GM23338 (cell line): ENCODE data around the gene ADCY7. TPM values are rescaled to one million over a fixed set of nuclear protein-coding genes. Genes with fewer than 3 reads are reported as not detected.
A peak's percentile ranks its signal among the peaks of the same experiment; 100 is the strongest.

Source experiments
- ATAC-seq: fragments of 200-7000 bp; cut with Tn5 transposase; 3 replicates; pipeline ENCODE4 v1.9.1; 2020
- DNase-seq: peaks from one replicate; pipeline ENCODE4 v3.0.0-alpha.2; 2015; ENCODE audit warnings: low spot score
- H2AFZ ChIP-seq: fragments of 200-600 bp; sonication (generic); 2 replicates; pipeline ENCODE4 v1.8.0; 2016; ENCODE audit warnings: antibody characterized with exemption, mild to moderate bottlenecking, moderate library complexity
- H3F3A ChIP-seq: fragments of 200-600 bp; sonication (generic); replicated peaks from 2 replicates; pipeline ENCODE4 v1.8.0; 2017; ENCODE audit warnings: antibody characterized with exemption, mixed run types, low read depth
- H3K27ac ChIP-seq: fragments of 200-600 bp; sonication (generic); 2 replicates; pipeline ENCODE4 v1.6.1; 2016; ENCODE audit warnings: low read depth
- H3K27me3 ChIP-seq: fragments of 200-600 bp; sonication (generic); 2 replicates; pipeline ENCODE4 v1.8.0; 2016; ENCODE audit warnings: mild to moderate bottlenecking, mixed run types, moderate library complexity; ENCODE audit not compliant: insufficient read depth
- H3K36me3 ChIP-seq: fragments of 200-600 bp; sonication (generic); 2 replicates; pipeline ENCODE4 v1.8.0; 2016; ENCODE audit warnings: mild to moderate bottlenecking; ENCODE audit not compliant: insufficient read depth
- H3K4me1 ChIP-seq: fragments of 200-600 bp; sonication (generic); 2 replicates; pipeline ENCODE4 v1.8.0; 2016; ENCODE audit warnings: mild to moderate bottlenecking, moderate library complexity; ENCODE audit not compliant: insufficient read depth
- H3K4me2 ChIP-seq: fragments of 200-600 bp; sonication (generic); 2 replicates; pipeline ENCODE4 v1.7.1; 2017; ENCODE audit warnings: mixed run types
- H3K4me3 ChIP-seq: fragments of 200-600 bp; sonication (generic); 2 replicates; pipeline ENCODE4 v1.6.1; 2016; ENCODE audit warnings: mixed run types
- H3K79me2 ChIP-seq: fragments of 200-600 bp; sonication (generic); replicated peaks from 2 replicates; pipeline ENCODE4 v1.8.0; 2017; ENCODE audit warnings: mild to moderate bottlenecking; ENCODE audit not compliant: insufficient read depth
- H3K9me2 ChIP-seq: fragments of 200-600 bp; sonication (generic); 2 replicates; pipeline ENCODE4 v1.8.0; 2017; ENCODE audit not compliant: insufficient read depth
- H4K20me1 ChIP-seq: fragments of 200-600 bp; sonication (generic); replicated peaks from 2 replicates; pipeline ENCODE4 v1.8.0; 2017; ENCODE audit warnings: mild to moderate bottlenecking; ENCODE audit not compliant: insufficient read depth
- H3K27ac Mint-ChIP-seq: 2 replicates; pipeline ENCODE4 v1.8.0; 2020; ENCODE audit warnings: inconsistent platforms, mild to moderate bottlenecking, moderate library complexity, mixed read lengths
- H3K27me3 Mint-ChIP-seq: 3 replicates; pipeline ENCODE4 v1.8.0; 2022; ENCODE audit warnings: low read depth, mild to moderate bottlenecking, moderate library complexity, mixed read lengths, inconsistent platforms; ENCODE audit not compliant: insufficient read depth, poor library complexity
- H3K36me3 Mint-ChIP-seq: 3 replicates; pipeline ENCODE4 v1.8.0; 2021; ENCODE audit warnings: low read depth, mild to moderate bottlenecking, inconsistent platforms, moderate library complexity, mixed read lengths
- H3K4me1 Mint-ChIP-seq: 3 replicates; pipeline ENCODE4 v1.8.0; 2020; ENCODE audit warnings: mild to moderate bottlenecking, inconsistent platforms, mixed read lengths
- H3K4me3 Mint-ChIP-seq: 3 replicates; pipeline ENCODE4 v1.8.0; 2021; ENCODE audit warnings: moderate library complexity, mild to moderate bottlenecking, inconsistent platforms, mixed read lengths
- H3K9me3 Mint-ChIP-seq: 3 replicates; pipeline ENCODE4 v1.8.0; 2020; ENCODE audit warnings: moderate library complexity, mild to moderate bottlenecking, inconsistent platforms, mixed read lengths
- CREB1 ChIP-seq: fragments of 250-450 bp; sonication (Bioruptor Pico); IDR thresholded peaks from 2 replicates; pipeline ENCODE4 v1.5.0; 2020; ENCODE audit warnings: low read depth, mild to moderate bottlenecking, moderate library complexity
- EZH2 ChIP-seq: fragments of 200-600 bp; sonication (generic); IDR thresholded peaks from one replicate; pipeline ENCODE4 v1.8.0; 2017; ENCODE audit warnings: antibody characterized with exemption, mild to moderate bottlenecking, low read depth; ENCODE audit not compliant: unreplicated experiment
- EZH2phosphoT487 ChIP-seq: fragments of 200-600 bp; sonication (generic); IDR thresholded peaks from one replicate; pipeline ENCODE4 v1.8.1; 2018; ENCODE audit warnings: antibody characterized with exemption; ENCODE audit not compliant: unreplicated experiment
- JUNB ChIP-seq: IDR thresholded peaks from one replicate; pipeline ENCODE4 v1.6.1; 2016; ENCODE audit warnings: antibody characterized with exemption; ENCODE audit not compliant: unreplicated experiment
- NANOG ChIP-seq: IDR thresholded peaks from 2 replicates; pipeline ENCODE4 v1.6.1; 2016; ENCODE audit warnings: antibody characterized with exemption, borderline replicate concordance
- POLR2AphosphoS5 ChIP-seq: IDR thresholded peaks from 2 replicates; pipeline ENCODE4 v1.6.1; 2016; ENCODE audit warnings: antibody characterized with exemption, low read depth
- STAT1 ChIP-seq: IDR thresholded peaks from one replicate; pipeline ENCODE4 v1.6.1; 2016; ENCODE audit warnings: antibody characterized with exemption; ENCODE audit not compliant: unreplicated experiment
- ZNF114 ChIP-seq: fragments of 250-450 bp; sonication (Bioruptor Pico); IDR thresholded peaks from 2 replicates; pipeline ENCODE4 v1.5.0; 2020; ENCODE audit warnings: mild to moderate bottlenecking, moderate library complexity
- ZNF331 ChIP-seq: fragments of 250-450 bp; sonication (Bioruptor Pico); IDR thresholded peaks from 2 replicates; pipeline ENCODE4 v1.5.0; 2020; ENCODE audit warnings: low read depth, mild to moderate bottlenecking, moderate library complexity
- polyA plus RNA-seq: library from polyadenylated mRNA; unstranded; fragments of >200 nt; fragmentation: Nextera tagmentation; extraction: Ambion mirVana; gene quantifications from 2 replicates; pipeline ENCODE4 v1.2.1, GENCODE V29; 2016
- total RNA-seq: library from RNA; depleted of rRNA; stranded (reverse); fragments of >200 nt; shearing (Covaris generic); gene quantifications from 2 replicates; pipeline ENCODE4 v1.2.3, GENCODE V29; 2014
- TF ChIP-seq, protein P1 (sequence below): IDR thresholded peaks from 2 replicates; pipeline ENCODE4 v1.6.1; 2016; ENCODE audit warnings: antibody characterized with exemption
- TF ChIP-seq, protein P2 (sequence below): IDR thresholded peaks from one replicate; pipeline ENCODE4 v1.6.1; 2018; ENCODE audit warnings: antibody characterized with exemption; ENCODE audit not compliant: unreplicated experiment
- TF ChIP-seq, protein P3 (sequence below): fragments of 250-450 bp; sonication (Bioruptor Pico); IDR thresholded peaks from 2 replicates; pipeline ENCODE4 v1.5.0; 2020; ENCODE audit warnings: mild to moderate bottlenecking, moderate library complexity
- TF ChIP-seq, protein P4 (sequence below), 2 experiments: fragments of 200-600 bp in 1 of 2; sonication (generic) in 1 of 2; conservative IDR thresholded peaks; 2 replicates each; pipeline versions ENCODE4 v1.5.1 to v1.6.1; 2016 to 2017; ENCODE audit warnings: antibody characterized with exemption in 2 of 2, low read depth in 2 of 2, mild to moderate bottlenecking in 2 of 2, moderate library complexity in 1 of 2

The ADCY7 gene
- total and polyA plus RNA-seq, 2 experiments from 2014 or later = 2.4 to 10.5 TPM

DNA sequence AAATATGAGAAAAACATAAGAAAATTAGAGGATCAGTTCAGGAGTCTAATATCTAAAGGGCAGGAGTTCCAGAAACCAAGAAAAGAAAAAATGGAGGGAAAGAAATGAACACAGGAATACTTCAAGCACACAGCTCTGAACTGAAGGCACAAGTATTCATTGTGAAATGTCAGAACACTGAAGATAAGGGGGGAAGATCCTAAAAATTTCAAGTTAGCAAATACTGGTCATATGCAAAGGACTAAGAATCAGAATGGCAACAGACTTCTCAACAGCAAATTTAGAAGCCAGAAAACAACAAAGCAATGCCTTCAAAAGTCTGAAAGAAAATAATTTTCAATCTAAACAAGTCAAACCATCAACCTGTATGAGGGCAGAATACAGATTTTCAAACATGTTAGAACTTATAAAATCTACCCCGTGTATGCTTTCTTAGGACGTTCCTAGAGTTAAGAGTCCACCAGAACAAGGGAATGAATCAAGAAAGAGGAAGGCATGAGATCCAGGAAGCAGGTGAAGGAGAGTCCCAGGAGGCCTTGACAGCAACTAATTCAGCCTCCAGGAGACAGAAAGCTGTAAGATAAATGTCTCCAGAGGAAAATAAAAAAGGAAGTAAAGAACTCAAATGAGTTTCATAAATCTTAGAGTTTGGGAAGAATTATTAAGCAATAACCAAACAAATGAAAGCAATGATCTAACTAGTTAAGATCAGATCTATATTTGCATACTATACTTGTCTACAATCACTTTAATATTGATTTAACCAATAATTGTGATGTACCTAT is 99.6 kb downstream of the ADCY7 start:
- Histone ChIP-seq H3F3A (no peaks in the 10 kb centered on the region), H3K27ac (no peak overlapping the region), H4K20me1 (peaks cover 31% of the 10 kb centered on the region), H3K27me3 (no peaks in the 10 kb centered on the region), H3K4me1 (peaks cover 21% of the 10 kb centered on the region), H3K79me2 (peaks cover 74% of the 10 kb centered on the region), H3K4me3 (no peak overlapping the region), H3K4me2 (no peak overlapping the region), H3K9me2 (no peaks in the 10 kb centered on the region), H3K36me3 (peaks cover 23% of the 10 kb centered on the region; the same call in 1 of the 2 replicates), H2AFZ (no peak overlapping the region)
- Mint-ChIP-seq H3K4me1 (peaks cover 10% of the 10 kb centered on the region), H3K9me3 (no peaks in the 10 kb centered on the region), H3K27ac (no peak overlapping the region), H3K36me3 (peaks cover 51% of the 10 kb centered on the region), H3K4me3 (peak overlapping the region; percentile 16; the same call in 2 of the 3 replicates), H3K27me3 (peaks cover 6% of the 10 kb centered on the region)
- TF ChIP-seq POLR2AphosphoS5 (no peak), EZH2 (no peak), STAT1 (no peak), EZH2phosphoT487 (no peak), ZNF331 (CRISPR knock-in tag) (no peak), NANOG (no peak), ZNF114 (CRISPR knock-in tag) (no peak), CREB1 (CRISPR knock-in tag) (no peak), JUNB (no peak)
- TF ChIP-seq, protein P1, sequence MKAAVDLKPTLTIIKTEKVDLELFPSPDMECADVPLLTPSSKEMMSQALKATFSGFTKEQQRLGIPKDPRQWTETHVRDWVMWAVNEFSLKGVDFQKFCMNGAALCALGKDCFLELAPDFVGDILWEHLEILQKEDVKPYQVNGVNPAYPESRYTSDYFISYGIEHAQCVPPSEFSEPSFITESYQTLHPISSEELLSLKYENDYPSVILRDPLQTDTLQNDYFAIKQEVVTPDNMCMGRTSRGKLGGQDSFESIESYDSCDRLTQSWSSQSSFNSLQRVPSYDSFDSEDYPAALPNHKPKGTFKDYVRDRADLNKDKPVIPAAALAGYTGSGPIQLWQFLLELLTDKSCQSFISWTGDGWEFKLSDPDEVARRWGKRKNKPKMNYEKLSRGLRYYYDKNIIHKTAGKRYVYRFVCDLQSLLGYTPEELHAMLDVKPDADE = no peak
- TF ChIP-seq, protein P2, sequence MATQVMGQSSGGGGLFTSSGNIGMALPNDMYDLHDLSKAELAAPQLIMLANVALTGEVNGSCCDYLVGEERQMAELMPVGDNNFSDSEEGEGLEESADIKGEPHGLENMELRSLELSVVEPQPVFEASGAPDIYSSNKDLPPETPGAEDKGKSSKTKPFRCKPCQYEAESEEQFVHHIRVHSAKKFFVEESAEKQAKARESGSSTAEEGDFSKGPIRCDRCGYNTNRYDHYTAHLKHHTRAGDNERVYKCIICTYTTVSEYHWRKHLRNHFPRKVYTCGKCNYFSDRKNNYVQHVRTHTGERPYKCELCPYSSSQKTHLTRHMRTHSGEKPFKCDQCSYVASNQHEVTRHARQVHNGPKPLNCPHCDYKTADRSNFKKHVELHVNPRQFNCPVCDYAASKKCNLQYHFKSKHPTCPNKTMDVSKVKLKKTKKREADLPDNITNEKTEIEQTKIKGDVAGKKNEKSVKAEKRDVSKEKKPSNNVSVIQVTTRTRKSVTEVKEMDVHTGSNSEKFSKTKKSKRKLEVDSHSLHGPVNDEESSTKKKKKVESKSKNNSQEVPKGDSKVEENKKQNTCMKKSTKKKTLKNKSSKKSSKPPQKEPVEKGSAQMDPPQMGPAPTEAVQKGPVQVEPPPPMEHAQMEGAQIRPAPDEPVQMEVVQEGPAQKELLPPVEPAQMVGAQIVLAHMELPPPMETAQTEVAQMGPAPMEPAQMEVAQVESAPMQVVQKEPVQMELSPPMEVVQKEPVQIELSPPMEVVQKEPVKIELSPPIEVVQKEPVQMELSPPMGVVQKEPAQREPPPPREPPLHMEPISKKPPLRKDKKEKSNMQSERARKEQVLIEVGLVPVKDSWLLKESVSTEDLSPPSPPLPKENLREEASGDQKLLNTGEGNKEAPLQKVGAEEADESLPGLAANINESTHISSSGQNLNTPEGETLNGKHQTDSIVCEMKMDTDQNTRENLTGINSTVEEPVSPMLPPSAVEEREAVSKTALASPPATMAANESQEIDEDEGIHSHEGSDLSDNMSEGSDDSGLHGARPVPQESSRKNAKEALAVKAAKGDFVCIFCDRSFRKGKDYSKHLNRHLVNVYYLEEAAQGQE = no peak
- TF ChIP-seq, protein P3, sequence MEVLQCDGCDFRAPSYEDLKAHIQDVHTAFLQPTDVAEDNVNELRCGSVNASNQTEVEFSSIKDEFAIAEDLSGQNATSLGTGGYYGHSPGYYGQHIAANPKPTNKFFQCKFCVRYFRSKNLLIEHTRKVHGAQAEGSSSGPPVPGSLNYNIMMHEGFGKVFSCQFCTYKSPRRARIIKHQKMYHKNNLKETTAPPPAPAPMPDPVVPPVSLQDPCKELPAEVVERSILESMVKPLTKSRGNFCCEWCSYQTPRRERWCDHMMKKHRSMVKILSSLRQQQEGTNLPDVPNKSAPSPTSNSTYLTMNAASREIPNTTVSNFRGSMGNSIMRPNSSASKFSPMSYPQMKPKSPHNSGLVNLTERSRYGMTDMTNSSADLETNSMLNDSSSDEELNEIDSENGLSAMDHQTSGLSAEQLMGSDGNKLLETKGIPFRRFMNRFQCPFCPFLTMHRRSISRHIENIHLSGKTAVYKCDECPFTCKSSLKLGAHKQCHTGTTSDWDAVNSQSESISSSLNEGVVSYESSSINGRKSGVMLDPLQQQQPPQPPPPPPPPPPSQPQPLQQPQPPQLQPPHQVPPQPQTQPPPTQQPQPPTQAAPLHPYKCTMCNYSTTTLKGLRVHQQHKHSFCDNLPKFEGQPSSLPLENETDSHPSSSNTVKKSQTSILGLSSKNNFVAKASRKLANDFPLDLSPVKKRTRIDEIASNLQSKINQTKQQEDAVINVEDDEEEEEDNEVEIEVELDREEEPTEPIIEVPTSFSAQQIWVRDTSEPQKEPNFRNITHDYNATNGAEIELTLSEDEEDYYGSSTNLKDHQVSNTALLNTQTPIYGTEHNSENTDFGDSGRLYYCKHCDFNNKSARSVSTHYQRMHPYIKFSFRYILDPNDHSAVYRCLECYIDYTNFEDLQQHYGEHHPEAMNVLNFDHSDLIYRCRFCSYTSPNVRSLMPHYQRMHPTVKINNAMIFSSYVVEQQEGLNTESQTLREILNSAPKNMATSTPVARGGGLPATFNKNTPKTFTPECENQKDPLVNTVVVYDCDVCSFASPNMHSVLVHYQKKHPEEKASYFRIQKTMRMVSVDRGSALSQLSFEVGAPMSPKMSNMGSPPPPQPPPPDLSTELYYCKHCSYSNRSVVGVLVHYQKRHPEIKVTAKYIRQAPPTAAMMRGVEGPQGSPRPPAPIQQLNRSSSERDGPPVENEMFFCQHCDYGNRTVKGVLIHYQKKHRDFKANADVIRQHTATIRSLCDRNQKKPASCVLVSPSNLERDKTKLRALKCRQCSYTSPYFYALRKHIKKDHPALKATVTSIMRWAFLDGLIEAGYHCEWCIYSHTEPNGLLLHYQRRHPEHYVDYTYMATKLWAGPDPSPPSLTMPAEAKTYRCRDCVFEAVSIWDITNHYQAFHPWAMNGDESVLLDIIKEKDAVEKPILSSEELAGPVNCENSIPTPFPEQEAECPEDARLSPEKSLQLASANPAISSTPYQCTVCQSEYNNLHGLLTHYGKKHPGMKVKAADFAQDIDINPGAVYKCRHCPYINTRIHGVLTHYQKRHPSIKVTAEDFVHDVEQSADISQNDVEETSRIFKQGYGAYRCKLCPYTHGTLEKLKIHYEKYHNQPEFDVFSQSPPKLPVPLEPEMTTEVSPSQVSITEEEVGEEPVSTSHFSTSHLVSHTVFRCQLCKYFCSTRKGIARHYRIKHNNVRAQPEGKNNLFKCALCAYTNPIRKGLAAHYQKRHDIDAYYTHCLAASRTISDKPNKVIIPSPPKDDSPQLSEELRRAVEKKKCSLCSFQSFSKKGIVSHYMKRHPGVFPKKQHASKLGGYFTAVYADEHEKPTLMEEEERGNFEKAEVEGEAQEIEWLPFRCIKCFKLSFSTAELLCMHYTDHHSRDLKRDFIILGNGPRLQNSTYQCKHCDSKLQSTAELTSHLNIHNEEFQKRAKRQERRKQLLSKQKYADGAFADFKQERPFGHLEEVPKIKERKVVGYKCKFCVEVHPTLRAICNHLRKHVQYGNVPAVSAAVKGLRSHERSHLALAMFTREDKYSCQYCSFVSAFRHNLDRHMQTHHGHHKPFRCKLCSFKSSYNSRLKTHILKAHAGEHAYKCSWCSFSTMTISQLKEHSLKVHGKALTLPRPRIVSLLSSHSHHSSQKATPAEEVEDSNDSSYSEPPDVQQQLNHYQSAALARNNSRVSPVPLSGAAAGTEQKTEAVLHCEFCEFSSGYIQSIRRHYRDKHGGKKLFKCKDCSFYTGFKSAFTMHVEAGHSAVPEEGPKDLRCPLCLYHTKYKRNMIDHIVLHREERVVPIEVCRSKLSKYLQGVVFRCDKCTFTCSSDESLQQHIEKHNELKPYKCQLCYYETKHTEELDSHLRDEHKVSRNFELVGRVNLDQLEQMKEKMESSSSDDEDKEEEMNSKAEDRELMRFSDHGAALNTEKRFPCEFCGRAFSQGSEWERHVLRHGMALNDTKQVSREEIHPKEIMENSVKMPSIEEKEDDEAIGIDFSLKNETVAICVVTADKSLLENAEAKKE = no peak
- TF ChIP-seq, protein P4, sequence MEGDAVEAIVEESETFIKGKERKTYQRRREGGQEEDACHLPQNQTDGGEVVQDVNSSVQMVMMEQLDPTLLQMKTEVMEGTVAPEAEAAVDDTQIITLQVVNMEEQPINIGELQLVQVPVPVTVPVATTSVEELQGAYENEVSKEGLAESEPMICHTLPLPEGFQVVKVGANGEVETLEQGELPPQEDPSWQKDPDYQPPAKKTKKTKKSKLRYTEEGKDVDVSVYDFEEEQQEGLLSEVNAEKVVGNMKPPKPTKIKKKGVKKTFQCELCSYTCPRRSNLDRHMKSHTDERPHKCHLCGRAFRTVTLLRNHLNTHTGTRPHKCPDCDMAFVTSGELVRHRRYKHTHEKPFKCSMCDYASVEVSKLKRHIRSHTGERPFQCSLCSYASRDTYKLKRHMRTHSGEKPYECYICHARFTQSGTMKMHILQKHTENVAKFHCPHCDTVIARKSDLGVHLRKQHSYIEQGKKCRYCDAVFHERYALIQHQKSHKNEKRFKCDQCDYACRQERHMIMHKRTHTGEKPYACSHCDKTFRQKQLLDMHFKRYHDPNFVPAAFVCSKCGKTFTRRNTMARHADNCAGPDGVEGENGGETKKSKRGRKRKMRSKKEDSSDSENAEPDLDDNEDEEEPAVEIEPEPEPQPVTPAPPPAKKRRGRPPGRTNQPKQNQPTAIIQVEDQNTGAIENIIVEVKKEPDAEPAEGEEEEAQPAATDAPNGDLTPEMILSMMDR (conservative IDR thresholded peaks at IDR 0.05; ENCODE audit: low read depth in 2 of 2) = no peak
- DNase-seq (no peak), ATAC-seq (no peak)
